HepG2 (cell line): ENCODE measurements around the gene LACTBL1. TPM values are rescaled to one million over a fixed set of nuclear protein-coding genes. Genes with fewer than 3 reads are reported as not detected.

Source experiments
- ELK4 ChIP-seq: sonication (generic); formaldehyde crosslinking; IDR thresholded peaks from 2 replicates; pipeline ENCODE4 v1.9.0; 2021; ENCODE audit warnings: missing genetic modification reagents, borderline replicate concordance
- FIP1L1 ChIP-seq: fragments of 200-400 bp; formaldehyde crosslinking; IDR thresholded peaks from 2 replicates; pipeline ENCODE4 v1.6.1; 2018; ENCODE audit warnings: low read depth, mild to moderate bottlenecking, low read length, moderate library complexity, borderline replicate concordance; ENCODE audit not compliant: insufficient read depth
- HMGXB3 ChIP-seq: sonication (generic); formaldehyde crosslinking; IDR thresholded peaks from 2 replicates; pipeline ENCODE4 v1.4.0; 2020; ENCODE audit warnings: missing genetic modification reagents, borderline replicate concordance
- HNRNPH1 ChIP-seq: fragments of 200-400 bp; formaldehyde crosslinking; optimal IDR thresholded peaks from 2 replicates; pipeline ENCODE3; 2017; ENCODE audit warnings: mild to moderate bottlenecking, low read depth, low read length
- POLR2AphosphoS2 ChIP-seq: IDR thresholded peaks from 2 replicates; pipeline ENCODE4 v1.6.1; 2011; ENCODE audit warnings: low read depth, low read length, improper control_type of control experiment
- RFXAP ChIP-seq: sonication (generic); formaldehyde crosslinking; IDR thresholded peaks from 2 replicates; pipeline ENCODE4 v1.4.0; 2020; ENCODE audit warnings: missing genetic modification reagents, borderline replicate concordance
- TBP ChIP-seq: sonication (generic); formaldehyde crosslinking; IDR thresholded peaks from 2 replicates; pipeline ENCODE4 v1.5.0; 2020; ENCODE audit warnings: missing genetic modification reagents
- ZBTB25 ChIP-seq: IDR thresholded peaks from 2 replicates; pipeline ENCODE4 v1.6.1; 2018; ENCODE audit warnings: missing genetic modification reagents
- ZBTB3 ChIP-seq: sonication (generic); formaldehyde crosslinking; IDR thresholded peaks from 2 replicates; pipeline ENCODE4 v1.4.0; 2020; ENCODE audit warnings: low read depth, mild to moderate bottlenecking, moderate library complexity, missing genetic modification reagents, borderline replicate concordance
- ZEB1 ChIP-seq: IDR thresholded peaks from 2 replicates; pipeline ENCODE4 v1.6.1; 2012; ENCODE audit warnings: mild to moderate bottlenecking, low read depth, inconsistent platforms; ENCODE audit not compliant: insufficient replicate concordance
- ZNF142 ChIP-seq: sonication (generic); formaldehyde crosslinking; IDR thresholded peaks from 2 replicates; pipeline ENCODE4 v1.4.0; 2020; ENCODE audit warnings: missing genetic modification reagents
- ZNF414 ChIP-seq: sonication (generic); formaldehyde crosslinking; IDR thresholded peaks from 2 replicates; pipeline ENCODE4 v1.5.0; 2020; ENCODE audit warnings: missing genetic modification reagents
- ZNF484 ChIP-seq: sonication (generic); formaldehyde crosslinking; IDR thresholded peaks from 2 replicates; pipeline ENCODE4 v1.5.1; 2020; ENCODE audit warnings: mild to moderate bottlenecking, low read depth, missing genetic modification reagents, borderline replicate concordance
- ZSCAN20 ChIP-seq: sonication (generic); formaldehyde crosslinking; IDR thresholded peaks from 2 replicates; pipeline ENCODE4 v1.4.0; 2020; ENCODE audit warnings: missing genetic modification reagents, mild to moderate bottlenecking, borderline replicate concordance
- ZZZ3 ChIP-seq: sonication (generic); formaldehyde crosslinking; IDR thresholded peaks from 2 replicates; pipeline ENCODE4 v1.4.0; 2020; ENCODE audit warnings: missing genetic modification reagents, mild to moderate bottlenecking, borderline replicate concordance
- polyA plus RNA-seq, 8 experiments: library from polyadenylated mRNA; depleted of rRNA in 3 of 8; stranded (reverse) in 7 of 8; unstranded in 1 of 8; fragments of >200 nt; fragmentation: Illumina TruSeq in 4 of 8; extraction: Trizol in 4 of 8; gene quantifications; 2 replicates each; pipeline versions ENCODE4 v1.2.1 to v1.2.3, GENCODE V29; 2011 to 2016; ENCODE audit warnings: low read depth in 4 of 8, missing spikeins in 1 of 8, mixed read lengths in 1 of 8; ENCODE audit not compliant: insufficient read depth in 1 of 8
- total RNA-seq, 5 experiments: library from RNA; depleted of rRNA; stranded (reverse); fragments of >200 nt; fragmentation: Illumina TruSeq; extraction: Trizol; gene quantifications; 2 replicates each; pipeline ENCODE4 v1.2.3, GENCODE V29; 2016; ENCODE audit warnings: low read depth in 1 of 5

Gene LACTBL1
- total and polyA plus RNA-seq, 2 of the 13 experiments (the other 11 are each of a cell fraction or from before 2014, with no cell fraction given): 0.12 to 1.3 TPM

GRCh38 chr1:22963044-22963677, 9.5 kb downstream of the LACTBL1 start (continued):
- TF ChIP-seq HMGXB3 (no peak), ZNF484 (CRISPR knock-in tag) (no peak), ZNF414 (CRISPR knock-in tag) (no peak; the same call in 1 of the 2 replicates), TBP (no peak), ZBTB3 (CRISPR knock-in tag) (no peak), ZNF142 (CRISPR knock-in tag) (no peak), FIP1L1 (no peak), HNRNPH1 (no peak), ZBTB25 (no peak), ZEB1 (no peak), RFXAP (CRISPR knock-in tag) (peak; percentile 60; the same call in 1 of the 2 replicates), ZZZ3 (CRISPR knock-in tag) (no peak), ELK4 (CRISPR knock-in tag) (no peak), POLR2AphosphoS2 (no peak), ZSCAN20 (no peak)
